Sigmoid colon (tissue), 7 donors: ENCODE results near the gene PDX1. TPM values are rescaled to one million over a fixed set of nuclear protein-coding genes. Genes with fewer than 3 reads are reported as not detected.

Source experiments
- DNase-seq: peaks from one replicate; pipeline ENCODE4 v3.0.0-alpha.2; 2019
- H3K27ac ChIP-seq, 4 donors: fragments of 200-600 bp; sonication (generic); one replicate each; pipeline ENCODE4 v1.5.1; 2016 to 2019; ENCODE audit warnings: mild to moderate bottlenecking in 1 of 4
- H3K27me3 ChIP-seq, 3 donors: fragments of 200-600 bp; sonication (generic); one replicate each; pipeline ENCODE4 v1.5.1; 2019; ENCODE audit warnings: mild to moderate bottlenecking in 1 of 3
- H3K36me3 ChIP-seq, 4 donors: fragments of 200-600 bp; sonication (generic); one replicate each; pipeline ENCODE4 v1.5.1; 2016 to 2019
- H3K4me1 ChIP-seq, 4 donors: fragments of 200-600 bp; sonication (generic); one replicate each; pipeline ENCODE4 v1.5.1; 2017 to 2019
- H3K4me3 ChIP-seq, 4 donors: fragments of 200-600 bp; sonication (generic); one replicate each; pipeline ENCODE4 v1.5.1; 2017 to 2019; ENCODE audit warnings: mild to moderate bottlenecking in 2 of 4, moderate library complexity in 1 of 4
- H3K9me3 ChIP-seq, 4 donors: fragments of 200-600 bp in 3 of 4; sonication (generic) in 3 of 4; one replicate each; pipeline versions ENCODE4 v1.5.1 to v1.6.1; 2013 to 2019
- CTCF ChIP-seq, 4 experiments: fragments of 450-650 bp in 3 of 4; fragments of 200-600 bp in 1 of 4; IDR thresholded peaks; one replicate each; pipeline ENCODE4 v1.5.1; 2016 to 2019; ENCODE audit warnings: antibody characterized with exemption in 4 of 4, mild to moderate bottlenecking in 3 of 4, moderate library complexity in 2 of 4
- EP300 ChIP-seq, 4 donors: sonication (generic); formaldehyde crosslinking; IDR thresholded peaks; one replicate each; pipeline ENCODE4 v1.6.1; 2017; ENCODE audit warnings: antibody characterized with exemption in 4 of 4
- POLR2A ChIP-seq, 2 donors: fragments of 450-650 bp; IDR thresholded peaks; one replicate each; pipeline ENCODE4 v1.6.1; 2016; ENCODE audit warnings: antibody characterized with exemption in 2 of 2, mild to moderate bottlenecking in 2 of 2, moderate library complexity in 2 of 2
- POLR2AphosphoS5 ChIP-seq, 4 donors: sonication (generic); formaldehyde crosslinking; IDR thresholded peaks; one replicate each; pipeline ENCODE4 v1.6.1; 2017; ENCODE audit warnings: antibody characterized with exemption in 4 of 4
- WGBS, 2 donors: extraction: QIAGEN DNeasy Blood & Tissue Kit; methylation state at CpG; one replicate each; pipeline ENCODE4 v1.1.7; 2013; 5-methylcytosine and 5-hydroxymethylcytosine counted together
- intact Hi-C: fragments of 100-400 bp; cut with DNase I; formaldehyde crosslinking; loops from one replicate; pipeline ENCODE4 v1.15.1; 2023
- polyA plus RNA-seq, 3 donors: library from polyadenylated mRNA; stranded (reverse); fragments of 200-250 nt; gene quantifications; one replicate each; pipeline ENCODE4 v1.2.3, GENCODE V29; 2013
- total RNA-seq, 4 donors: library from RNA; depleted of rRNA; stranded (reverse); fragments of >200 nt; gene quantifications; one replicate each; pipeline ENCODE4 v1.1.0, GENCODE V29; 2016
- donor health status: healthy with polysubstance abuse.
- donor health status: Bipolar disorder and iron deficiency.
- donor health status: healthy.

The PDX1 gene
- total and polyA plus RNA-seq, 7 donors, result under 0.01 to 0.39 TPM; not detected in 5

GRCh38 chr13:27928353-27928804, 8.6 kb downstream of the PDX1 start:
- DNase-seq, result no peak
- Histone ChIP-seq H3K9me3 (no peaks in the 10 kb centered on the region), H3K4me1 (peaks cover 0 to 18% (median 13%) of the 10 kb centered on the region in 4 donors), H3K36me3 (no peaks in the 10 kb centered on the region), H3K27me3 (peaks cover 54 to 100% (median 75%) of the 10 kb centered on the region in 3 donors), H3K27ac (no peak overlapping the region), H3K4me3 (no peak overlapping the region)
- TF ChIP-seq POLR2A (IDR thresholded peaks at IDR 0.05), result no peak
- no peak for TF ChIP-seq POLR2AphosphoS5 (IDR thresholded peaks at IDR 0.05)
- TF ChIP-seq CTCF (IDR thresholded peaks at IDR 0.05), result no peak
- no peak for TF ChIP-seq EP300 (IDR thresholded peaks at IDR 0.05)
- intact Hi-C loops, result no loop called here
- WGBS, 2 donors, result 7 to 12% methylated on average over 26 of the region's 26 CpGs

GRCh38 chr13:27928805-27929753, 9.3 kb downstream of the PDX1 start:
- DNase-seq, result no peak
- no peaks in the 10 kb centered on the region for H3K36me3 ChIP-seq
- no peak overlapping the region for H3K27ac ChIP-seq
- no peaks in the 10 kb centered on the region for H3K9me3 ChIP-seq
- H3K4me3 ChIP-seq, result no peak overlapping the region
- intact Hi-C loops, result no loop called here
- no peak for TF ChIP-seq CTCF (IDR thresholded peaks at IDR 0.05)
- TF ChIP-seq POLR2AphosphoS5 (IDR thresholded peaks at IDR 0.05), result no peak
- no peak for TF ChIP-seq EP300 (IDR thresholded peaks at IDR 0.05)
- TF ChIP-seq POLR2A (IDR thresholded peaks at IDR 0.05), result no peak
- H3K4me1 ChIP-seq, result peaks cover 0 to 15% (median 10%) of the 10 kb centered on the region in 4 donors
- WGBS, 2 donors, result 8 to 18% methylated on average over 48 of the region's 48 CpGs
- H3K27me3 ChIP-seq, result peaks cover 47 to 96% (median 76%) of the 10 kb centered on the region in 3 donors

GRCh38 chr13:27929868-27930267, 10.1 kb downstream of the PDX1 start:
- no peak for DNase-seq
- H3K27ac ChIP-seq, result no peak overlapping the region
- TF ChIP-seq EP300 (IDR thresholded peaks at IDR 0.05) (no peak), CTCF (IDR thresholded peaks at IDR 0.05) (no peak), POLR2A (IDR thresholded peaks at IDR 0.05) (no peak), POLR2AphosphoS5 (IDR thresholded peaks at IDR 0.05) (no peak)
- H3K9me3 ChIP-seq, result no peaks in the 10 kb centered on the region
- no peak overlapping the region for H3K4me3 ChIP-seq
- no peaks in the 10 kb centered on the region for H3K36me3 ChIP-seq
- peaks cover 40 to 88% (median 68%) of the 10 kb centered on the region in 3 donors for H3K27me3 ChIP-seq
- intact Hi-C loops, result no loop called here
- H3K4me1 ChIP-seq, result peaks cover 0 to 11% (median 5%) of the 10 kb centered on the region in 4 donors

GRCh38 chr13:27933118-27933517, 13.3 kb downstream of the PDX1 start:
- DNase-seq, result no peak
- intact Hi-C loops, result no loop called here
- H3K27me3 ChIP-seq, result peaks cover 20 to 55% (median 36%) of the 10 kb centered on the region in 3 donors
- WGBS, 2 donors, result 55 to 60% methylated on average over 1 of the region's 1 CpG
- TF ChIP-seq POLR2A (IDR thresholded peaks at IDR 0.05) (no peak), CTCF (IDR thresholded peaks at IDR 0.05) (no peak), POLR2AphosphoS5 (IDR thresholded peaks at IDR 0.05) (no peak), EP300 (IDR thresholded peaks at IDR 0.05) (no peak)
- H3K4me1 ChIP-seq, result no peaks in the 10 kb centered on the region
- no peaks in the 10 kb centered on the region for H3K9me3 ChIP-seq
- no peak overlapping the region for H3K27ac ChIP-seq
- H3K36me3 ChIP-seq, result no peaks in the 10 kb centered on the region
- no peak overlapping the region for H3K4me3 ChIP-seq
